ENCODE data around the gene MAPK10.

- TF ChIP-seq, protein P1, sequence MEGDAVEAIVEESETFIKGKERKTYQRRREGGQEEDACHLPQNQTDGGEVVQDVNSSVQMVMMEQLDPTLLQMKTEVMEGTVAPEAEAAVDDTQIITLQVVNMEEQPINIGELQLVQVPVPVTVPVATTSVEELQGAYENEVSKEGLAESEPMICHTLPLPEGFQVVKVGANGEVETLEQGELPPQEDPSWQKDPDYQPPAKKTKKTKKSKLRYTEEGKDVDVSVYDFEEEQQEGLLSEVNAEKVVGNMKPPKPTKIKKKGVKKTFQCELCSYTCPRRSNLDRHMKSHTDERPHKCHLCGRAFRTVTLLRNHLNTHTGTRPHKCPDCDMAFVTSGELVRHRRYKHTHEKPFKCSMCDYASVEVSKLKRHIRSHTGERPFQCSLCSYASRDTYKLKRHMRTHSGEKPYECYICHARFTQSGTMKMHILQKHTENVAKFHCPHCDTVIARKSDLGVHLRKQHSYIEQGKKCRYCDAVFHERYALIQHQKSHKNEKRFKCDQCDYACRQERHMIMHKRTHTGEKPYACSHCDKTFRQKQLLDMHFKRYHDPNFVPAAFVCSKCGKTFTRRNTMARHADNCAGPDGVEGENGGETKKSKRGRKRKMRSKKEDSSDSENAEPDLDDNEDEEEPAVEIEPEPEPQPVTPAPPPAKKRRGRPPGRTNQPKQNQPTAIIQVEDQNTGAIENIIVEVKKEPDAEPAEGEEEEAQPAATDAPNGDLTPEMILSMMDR (IDR thresholded peaks at IDR 0.05) = no peak
- TF ChIP-seq EP300 (IDR thresholded peaks at IDR 0.05) = no peak
Measured at GRCh38 chr4:86250006-86250405, 109.8 kb downstream of the MAPK10 start.
